Osteocyte (in vitro differentiated cells): ENCODE measurements around the gene PPFIA4. TPM values are rescaled to one million over a fixed set of nuclear protein-coding genes. Genes with fewer than 3 reads are reported as not detected.
"Not testable (repeated sequence)": the region's sequence is repeated elsewhere in the genome, so short reads cannot be mapped to it uniquely, and the experiment has no call there.

ENCODE experiments used
- DNase-seq: peaks from one replicate; pipeline ENCODE4 v3.0.0; 2021; ENCODE audit warnings: mixed read lengths; ENCODE audit not compliant: unreplicated experiment; ENCODE audit errors: extremely low spot score
- H3K27ac Mint-ChIP-seq: one replicate; pipeline ENCODE4 v1.8.0; 2021; ENCODE audit warnings: mild to moderate bottlenecking, mixed read lengths; ENCODE audit not compliant: unreplicated experiment
- H3K27me3 Mint-ChIP-seq: one replicate; pipeline ENCODE4 v1.8.0; 2021; ENCODE audit warnings: mixed read lengths; ENCODE audit not compliant: unreplicated experiment
- H3K36me3 Mint-ChIP-seq: one replicate; pipeline ENCODE4 v1.8.0; 2021; ENCODE audit warnings: mixed read lengths; ENCODE audit not compliant: unreplicated experiment
- H3K4me1 Mint-ChIP-seq: one replicate; pipeline ENCODE4 v1.8.0; 2021; ENCODE audit warnings: mixed read lengths; ENCODE audit not compliant: unreplicated experiment
- H3K4me3 Mint-ChIP-seq: one replicate; pipeline ENCODE4 v1.8.0; 2021; ENCODE audit warnings: mild to moderate bottlenecking, moderate library complexity, mixed read lengths; ENCODE audit not compliant: unreplicated experiment
- H3K9me3 Mint-ChIP-seq: one replicate; pipeline ENCODE4 v1.8.0; 2021; ENCODE audit warnings: mixed read lengths; ENCODE audit not compliant: unreplicated experiment
- total RNA-seq: library from RNA; stranded (reverse); gene quantifications from 2 replicates; pipeline ENCODE4 v1.2.1, GENCODE V29; 2021
- TF ChIP-seq, protein P1 (sequence below): fragments of 200-600 bp; sonication (generic); IDR thresholded peaks from 2 replicates; pipeline ENCODE4 v1.5.0; 2021; ENCODE audit warnings: antibody characterized with exemption, mild to moderate bottlenecking, moderate library complexity

The PPFIA4 gene
- total RNA-seq, 1 donor from 2014 or later = 1.4 TPM

DNA sequence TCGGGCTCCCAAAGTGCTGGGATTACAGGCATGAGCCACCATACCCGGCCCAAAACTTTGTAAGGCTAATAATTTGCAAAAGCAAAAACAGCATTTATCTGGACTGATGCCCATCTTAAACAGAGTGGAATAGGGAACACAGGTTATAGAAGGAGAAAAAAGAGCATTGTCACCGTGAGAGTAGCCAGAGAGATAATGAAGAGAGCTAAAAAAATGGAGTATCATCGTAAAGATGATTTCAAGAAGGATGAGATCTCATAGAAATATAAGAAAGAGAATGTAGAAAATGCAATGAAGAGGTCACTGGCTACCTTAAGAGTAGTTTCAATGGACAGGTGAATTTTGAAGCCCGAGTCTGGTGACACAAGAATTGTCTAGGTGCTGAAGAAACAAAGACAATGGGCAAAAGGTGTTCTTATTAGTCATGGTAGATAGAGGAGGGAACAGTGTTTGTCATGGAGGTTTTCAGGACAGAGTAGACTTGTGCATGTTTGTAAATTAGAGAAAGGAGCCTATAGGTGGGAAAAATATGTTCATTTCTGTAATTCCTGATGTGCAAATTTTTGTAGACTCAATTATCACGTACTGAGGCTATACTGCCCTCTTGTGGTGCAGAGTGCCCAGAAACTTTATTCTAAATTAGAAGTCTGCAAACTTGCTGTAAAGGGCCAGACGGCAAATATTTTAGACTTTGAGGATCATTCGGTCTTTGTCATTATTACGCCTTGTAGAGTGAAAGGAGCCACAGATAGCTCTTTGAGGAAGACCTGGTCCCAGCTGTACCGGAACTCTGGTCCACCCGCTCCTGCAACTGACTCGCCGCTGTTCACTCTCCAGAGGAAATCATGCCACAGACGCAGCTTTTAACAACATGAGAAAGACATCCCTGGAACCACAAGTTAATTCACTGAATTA, 27.2 kb upstream of the PPFIA4 start:
- no peaks in the 10 kb centered on the region for H3K9me3 Mint-ChIP-seq
- no peaks in the 10 kb centered on the region for H3K4me1 Mint-ChIP-seq
- no peak overlapping the region for H3K27ac Mint-ChIP-seq
- no peaks in the 10 kb centered on the region for H3K36me3 Mint-ChIP-seq
- no peak overlapping the region for H3K4me3 Mint-ChIP-seq
- peaks cover 55% of the 10 kb centered on the region for H3K27me3 Mint-ChIP-seq
- TF ChIP-seq, protein P1, sequence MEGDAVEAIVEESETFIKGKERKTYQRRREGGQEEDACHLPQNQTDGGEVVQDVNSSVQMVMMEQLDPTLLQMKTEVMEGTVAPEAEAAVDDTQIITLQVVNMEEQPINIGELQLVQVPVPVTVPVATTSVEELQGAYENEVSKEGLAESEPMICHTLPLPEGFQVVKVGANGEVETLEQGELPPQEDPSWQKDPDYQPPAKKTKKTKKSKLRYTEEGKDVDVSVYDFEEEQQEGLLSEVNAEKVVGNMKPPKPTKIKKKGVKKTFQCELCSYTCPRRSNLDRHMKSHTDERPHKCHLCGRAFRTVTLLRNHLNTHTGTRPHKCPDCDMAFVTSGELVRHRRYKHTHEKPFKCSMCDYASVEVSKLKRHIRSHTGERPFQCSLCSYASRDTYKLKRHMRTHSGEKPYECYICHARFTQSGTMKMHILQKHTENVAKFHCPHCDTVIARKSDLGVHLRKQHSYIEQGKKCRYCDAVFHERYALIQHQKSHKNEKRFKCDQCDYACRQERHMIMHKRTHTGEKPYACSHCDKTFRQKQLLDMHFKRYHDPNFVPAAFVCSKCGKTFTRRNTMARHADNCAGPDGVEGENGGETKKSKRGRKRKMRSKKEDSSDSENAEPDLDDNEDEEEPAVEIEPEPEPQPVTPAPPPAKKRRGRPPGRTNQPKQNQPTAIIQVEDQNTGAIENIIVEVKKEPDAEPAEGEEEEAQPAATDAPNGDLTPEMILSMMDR = peak; percentile 84
- no peak for DNase-seq

GRCh38 chr1:203000217-203000944, 25.9 kb upstream of the PPFIA4 start:
- no peak overlapping the region for H3K4me3 Mint-ChIP-seq
- DNase-seq = no peak
- H3K9me3 Mint-ChIP-seq = no peaks in the 10 kb centered on the region
- H3K36me3 Mint-ChIP-seq = no peaks in the 10 kb centered on the region
- H3K27ac Mint-ChIP-seq = no peak overlapping the region
- TF ChIP-seq, protein P1 = no peak
- H3K27me3 Mint-ChIP-seq = peaks cover 45% of the 10 kb centered on the region
- no peaks in the 10 kb centered on the region for H3K4me1 Mint-ChIP-seq

- Mint-ChIP-seq H3K27ac (no peak overlapping the region), H3K4me3 (no peak overlapping the region), H3K27me3 (peaks cover 29% of the 10 kb centered on the region), H3K9me3 (no peaks in the 10 kb centered on the region), H3K36me3 (no peaks in the 10 kb centered on the region), H3K4me1 (peaks cover 9% of the 10 kb centered on the region)
- TF ChIP-seq, protein P1 = no peak
- no peak for DNase-seq
These were observed 24.3 kb upstream of the PPFIA4 start for GRCh38 chr1:203001986-203002385.

DNA sequence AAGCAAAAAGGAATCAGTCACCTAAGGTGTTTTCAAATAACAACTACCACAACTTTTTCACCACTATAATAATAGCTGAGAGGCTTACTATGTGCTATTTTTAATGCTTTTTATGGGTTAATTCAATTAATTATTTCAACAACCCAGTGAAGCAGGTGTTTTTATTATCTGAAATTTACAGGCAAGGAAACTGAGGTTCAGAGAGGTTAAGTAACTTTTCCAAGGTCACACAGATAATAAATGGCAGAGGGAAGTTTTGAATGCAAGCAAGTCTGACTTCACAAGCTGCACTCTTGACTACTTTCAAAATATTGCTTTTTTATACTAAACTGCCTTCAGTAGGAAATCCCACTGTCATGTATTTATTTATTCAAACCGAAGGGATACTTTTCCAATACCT, 23.3 kb upstream of the PPFIA4 start:
- H3K9me3 Mint-ChIP-seq = no peaks in the 10 kb centered on the region
- no peak overlapping the region for H3K27ac Mint-ChIP-seq
- peaks cover 19% of the 10 kb centered on the region for H3K27me3 Mint-ChIP-seq
- TF ChIP-seq, protein P1 = no peak
- no peak overlapping the region for H3K4me3 Mint-ChIP-seq
- no peaks in the 10 kb centered on the region for H3K36me3 Mint-ChIP-seq
- DNase-seq = no peak
- peaks cover 12% of the 10 kb centered on the region for H3K4me1 Mint-ChIP-seq

GRCh38 chr1:203005395-203006142, 20.7 kb upstream of the PPFIA4 start:
- not testable (repeated sequence) for DNase-seq, H3K9me3 Mint-ChIP-seq, H3K27me3 Mint-ChIP-seq
- Mint-ChIP-seq H3K4me3 (peak overlapping the region; percentile 89), H3K4me1 (peaks cover 22% of the 10 kb centered on the region), H3K27ac (peak overlapping the region; percentile 92), H3K36me3 (peaks cover 12% of the 10 kb centered on the region)
